Type B pancreatic cell (in vitro differentiated cells): Measurements from ENCODE around the gene RAB33A. TPM values are rescaled to one million over a fixed set of nuclear protein-coding genes. Genes with fewer than 3 reads are reported as not detected.

Experiments used
- DNase-seq: peaks from one replicate; pipeline ENCODE4 v3.0.0; 2021; ENCODE audit warnings: mixed read lengths; ENCODE audit not compliant: unreplicated experiment; ENCODE audit errors: extremely low spot score
- H3K27ac Mint-ChIP-seq: 2 replicates; pipeline ENCODE4 v1.8.0; 2021; ENCODE audit warnings: mild to moderate bottlenecking, mixed read lengths
- H3K27me3 Mint-ChIP-seq: 2 replicates; pipeline ENCODE4 v1.8.0; 2021; ENCODE audit warnings: mixed read lengths
- H3K36me3 Mint-ChIP-seq: 2 replicates; pipeline ENCODE4 v1.8.0; 2021; ENCODE audit warnings: mixed read lengths
- H3K4me1 Mint-ChIP-seq: one replicate; pipeline ENCODE4 v1.8.0; 2021; ENCODE audit warnings: mixed read lengths; ENCODE audit not compliant: unreplicated experiment
- H3K4me3 Mint-ChIP-seq: 2 replicates; pipeline ENCODE4 v1.8.0; 2021; ENCODE audit warnings: mild to moderate bottlenecking, mixed read lengths
- H3K9me3 Mint-ChIP-seq: 2 replicates; pipeline ENCODE4 v1.8.0; 2021; ENCODE audit warnings: mixed read lengths
- CTCF ChIP-seq: fragments of 200-600 bp; sonication (generic); conservative IDR thresholded peaks from 2 replicates; pipeline ENCODE4 v1.5.0; 2021; ENCODE audit warnings: antibody characterized with exemption, mild to moderate bottlenecking
- total RNA-seq: library from RNA; stranded (reverse); gene quantifications from 2 replicates; pipeline ENCODE4 v1.2.1, GENCODE V29; 2021; ENCODE audit warnings: low replicate concordance

Gene RAB33A
- total RNA-seq, 1 donor from 2014 or later, result 3.5 TPM

- Mint-ChIP-seq H3K4me1 (peaks cover 17% of the 10 kb centered on the region), H3K36me3 (no peaks in the 10 kb centered on the region), H3K4me3 (no peak overlapping the region), H3K27ac (peak overlapping the region; percentile 10), H3K9me3 (no peaks in the 10 kb centered on the region), H3K27me3 (peaks cover 3% of the 10 kb centered on the region)
- TF ChIP-seq CTCF, result no peak
- DNase-seq, result no peak
These were observed 5.2 kb downstream of the RAB33A start for GRCh38 chrX:130176942-130177341.

GRCh38 chrX:130179170-130179569 lies 7.4 kb downstream of the RAB33A start:
- Mint-ChIP-seq H3K9me3 (no peaks in the 10 kb centered on the region), H3K27ac (no peak overlapping the region), H3K4me1 (peaks cover 11% of the 10 kb centered on the region), H3K36me3 (no peaks in the 10 kb centered on the region), H3K27me3 (no peaks in the 10 kb centered on the region), H3K4me3 (no peak overlapping the region)
- DNase-seq, result no peak
- TF ChIP-seq CTCF, result no peak

GRCh38 chrX:130179579-130180215 lies 7.9 kb downstream of the RAB33A start:
- Mint-ChIP-seq H3K36me3 (no peaks in the 10 kb centered on the region), H3K27ac (no peak overlapping the region), H3K4me3 (no peak overlapping the region), H3K4me1 (peaks cover 11% of the 10 kb centered on the region), H3K27me3 (no peaks in the 10 kb centered on the region), H3K9me3 (no peaks in the 10 kb centered on the region)
- no peak for DNase-seq
- TF ChIP-seq CTCF, result no peak

GRCh38 chrX:130184168-130184567 lies 12.4 kb downstream of the RAB33A start:
- no peak for DNase-seq
- Mint-ChIP-seq H3K36me3 (no peaks in the 10 kb centered on the region), H3K27me3 (no peaks in the 10 kb centered on the region), H3K9me3 (no peaks in the 10 kb centered on the region), H3K27ac (no peak overlapping the region), H3K4me1 (peaks cover 6% of the 10 kb centered on the region), H3K4me3 (no peak overlapping the region)
- TF ChIP-seq CTCF, result no peak

- Mint-ChIP-seq H3K36me3 (no peaks in the 10 kb centered on the region), H3K9me3 (no peaks in the 10 kb centered on the region), H3K27ac (no peak overlapping the region), H3K27me3 (no peaks in the 10 kb centered on the region), H3K4me1 (peaks cover 2% of the 10 kb centered on the region), H3K4me3 (no peak overlapping the region)
- no peak for DNase-seq
- TF ChIP-seq CTCF, result no peak
These were observed 13.1 kb downstream of the RAB33A start for GRCh38 chrX:130184857-130185256.

GRCh38 chrX:130186651-130187050 lies 14.9 kb downstream of the RAB33A start:
- H3K27ac Mint-ChIP-seq, result no peak overlapping the region
- H3K4me1 Mint-ChIP-seq, result no peaks in the 10 kb centered on the region
- H3K27me3 Mint-ChIP-seq, result no peaks in the 10 kb centered on the region
- TF ChIP-seq CTCF, result no peak
- no peaks in the 10 kb centered on the region for H3K36me3 Mint-ChIP-seq
- no peak for DNase-seq
- H3K4me3 Mint-ChIP-seq, result no peak overlapping the region
- no peaks in the 10 kb centered on the region for H3K9me3 Mint-ChIP-seq
